Left lobe of liver (tissue), 2 donors: ENCODE results near the gene ST3GAL5. TPM values are rescaled to one million over a fixed set of nuclear protein-coding genes. Genes with fewer than 3 reads are reported as not detected.

Experiments
- ATAC-seq: fragments of 200-7000 bp; cut with Tn5 transposase; one replicate; pipeline ENCODE4 v1.9.1; 2020; ENCODE audit warnings: mild to moderate bottlenecking, moderate library complexity
- DNase-seq: peaks from one replicate; pipeline ENCODE4 v3.0.0-alpha.2; 2020; ENCODE audit warnings: low spot score
- total RNA-seq: library from RNA; stranded (reverse); gene quantifications from one replicate; pipeline ENCODE4 v1.2.1, GENCODE V29; 2021
- donor health status: DM: no; HTN: no; CAD: no; lungs with moderate emphysema.
- donor health status: DM: no; HTN: yes; CAD: no.

The ST3GAL5 gene
- total RNA-seq, 1 donor from 2014 or later = 12.8 TPM

GRCh38 chr2:85867556-85868292, 21.1 kb downstream of the ST3GAL5 start:
- no peak for DNase-seq
- ATAC-seq = no peak

GRCh38 chr2:85867121-85867520, 21.7 kb downstream of the ST3GAL5 start:
- ATAC-seq = no peak
- DNase-seq = no peak

DNA sequence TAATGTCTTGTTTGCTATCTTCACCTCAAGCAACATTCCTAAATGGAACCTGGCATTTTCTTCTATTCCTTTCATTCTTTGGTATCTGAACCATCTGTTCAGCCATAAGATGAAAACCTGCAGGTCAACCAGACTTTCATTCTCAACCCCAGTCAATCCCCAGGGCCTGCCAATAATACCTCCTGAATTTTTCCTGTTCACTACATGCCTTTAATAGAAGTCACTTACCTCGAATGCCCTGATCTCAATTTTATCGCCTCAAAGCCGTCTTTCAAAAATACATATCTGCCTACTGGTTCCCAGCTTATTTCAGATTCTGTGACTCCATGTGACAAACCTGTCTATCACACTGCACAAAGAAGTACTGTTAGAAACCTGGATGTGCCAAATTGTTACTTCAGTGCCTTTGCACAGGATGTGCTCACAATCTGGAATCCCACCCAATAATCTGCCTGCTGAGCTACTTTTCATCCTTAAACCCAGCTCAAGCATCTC, 22.6 kb downstream of the ST3GAL5 start:
- DNase-seq = no peak
- no peak for ATAC-seq

- ATAC-seq = no peak
- DNase-seq = no peak
Observed at GRCh38 chr2:85865539-85866164, 23.1 kb downstream of the ST3GAL5 start.

DNA sequence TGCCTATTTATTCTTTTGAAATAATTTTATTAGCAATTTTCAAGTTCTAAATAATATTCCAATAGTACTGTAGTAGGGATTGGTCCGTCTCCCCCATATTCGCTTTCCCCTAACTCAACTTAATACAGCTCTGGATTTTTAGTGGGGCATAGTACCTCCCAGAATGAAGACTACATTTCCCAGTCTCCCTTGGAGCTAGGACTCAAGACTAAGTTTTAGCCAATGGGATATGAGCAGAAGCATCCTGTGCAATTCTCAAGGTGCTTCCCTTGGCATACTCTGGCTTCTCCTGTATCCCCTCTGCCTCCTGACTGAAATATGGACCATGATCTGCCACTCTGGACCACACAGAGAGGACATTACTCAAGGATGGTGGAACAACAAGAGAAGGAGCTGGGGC, 24.1 kb downstream of the ST3GAL5 start:
- DNase-seq = no peak

DNA sequence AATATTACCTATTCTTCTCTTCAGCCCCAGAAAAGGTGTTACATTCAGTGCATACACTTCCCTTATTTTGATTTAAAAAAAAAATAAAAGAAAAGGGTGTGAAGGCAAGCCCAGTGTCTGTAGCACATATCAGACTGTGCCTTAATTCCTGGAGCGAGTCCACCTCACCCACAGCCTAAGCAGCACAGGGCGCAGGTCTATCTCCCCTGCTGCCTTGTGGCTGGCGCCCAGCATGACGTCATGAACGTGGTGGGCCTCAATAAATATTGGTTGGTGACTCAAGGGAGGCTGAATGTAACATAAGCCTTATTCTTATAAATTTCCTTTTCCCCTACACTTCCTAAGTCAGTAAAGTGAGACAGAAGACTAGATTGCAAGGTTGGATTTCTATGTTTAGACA, 26.4 kb downstream of the ST3GAL5 start:
- ATAC-seq (no peak), DNase-seq (no peak)

More for the DNA sequence above, 24.1 kb downstream of the ST3GAL5 start:
- ATAC-seq = no peak

- DNase-seq (no peak), ATAC-seq (no peak)
Observed at GRCh38 chr2:85861650-85862049, 27.1 kb downstream of the ST3GAL5 start.

GRCh38 chr2:85861180-85861579, 27.6 kb downstream of the ST3GAL5 start:
- ATAC-seq (no peak), DNase-seq (no peak)

- DNase-seq (no peak), ATAC-seq (no peak)
Observed at GRCh38 chr2:85858841-85859240, 29.9 kb downstream of the ST3GAL5 start.

- ATAC-seq (no peak), DNase-seq (no peak)
Observed at GRCh38 chr2:85854897-85855296, 33.9 kb downstream of the ST3GAL5 start.

GRCh38 chr2:85854166-85854509, 34.7 kb downstream of the ST3GAL5 start:
- no peak for ATAC-seq
- no peak for DNase-seq

- peak; percentile 48 for ATAC-seq
Observed at GRCh38 chr2:85853499-85854165, 35.2 kb downstream of the ST3GAL5 start.

GRCh38 chr2:85852937-85853498, 35.8 kb downstream of the ST3GAL5 start:
- DNase-seq (no peak), ATAC-seq (peak; percentile 64)

More at GRCh38 chr2:85853499-85854165, 35.2 kb downstream of the ST3GAL5 start:
- no peak for DNase-seq

GRCh38 chr2:85852152-85852840, 36.5 kb downstream of the ST3GAL5 start:
- DNase-seq (no peak), ATAC-seq (no peak)

GRCh38 chr2:85851253-85852151, 37.3 kb downstream of the ST3GAL5 start:
- DNase-seq (no peak), ATAC-seq (no peak)

GRCh38 chr2:85850451-85850850, 38.3 kb downstream of the ST3GAL5 start:
- DNase-seq = no peak
- ATAC-seq = no peak

DNA sequence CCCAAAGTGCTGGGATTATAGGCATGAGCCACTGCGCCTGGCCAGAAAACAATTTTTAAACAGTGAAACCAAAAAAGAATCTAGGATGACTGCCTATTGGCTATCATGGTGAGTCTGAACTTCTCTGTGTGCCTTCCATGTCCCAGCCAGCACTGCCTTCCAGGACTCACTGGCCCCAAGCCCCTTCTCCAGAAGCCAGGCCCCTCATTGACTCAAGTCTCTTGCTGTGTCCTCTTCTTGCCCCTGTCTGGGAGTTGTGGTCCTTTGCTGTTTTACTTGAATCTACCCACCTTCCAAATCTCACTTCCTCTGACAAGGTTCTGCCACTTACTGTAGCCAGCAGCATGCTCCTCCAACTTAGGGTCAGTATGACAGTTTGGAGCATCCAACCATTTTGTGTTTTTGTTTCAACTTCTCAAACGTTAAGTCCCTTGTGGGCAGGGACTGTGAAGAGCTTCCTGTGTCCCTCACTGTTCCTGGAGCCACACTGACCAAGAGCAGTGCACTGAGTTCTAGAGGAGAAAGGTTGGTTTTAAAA, 41.7 kb downstream of the ST3GAL5 start:
- no peak for DNase-seq
- no peak for ATAC-seq

- ATAC-seq (no peak), DNase-seq (no peak)
Observed at GRCh38 chr2:85846411-85846810, 42.4 kb downstream of the ST3GAL5 start.

DNA sequence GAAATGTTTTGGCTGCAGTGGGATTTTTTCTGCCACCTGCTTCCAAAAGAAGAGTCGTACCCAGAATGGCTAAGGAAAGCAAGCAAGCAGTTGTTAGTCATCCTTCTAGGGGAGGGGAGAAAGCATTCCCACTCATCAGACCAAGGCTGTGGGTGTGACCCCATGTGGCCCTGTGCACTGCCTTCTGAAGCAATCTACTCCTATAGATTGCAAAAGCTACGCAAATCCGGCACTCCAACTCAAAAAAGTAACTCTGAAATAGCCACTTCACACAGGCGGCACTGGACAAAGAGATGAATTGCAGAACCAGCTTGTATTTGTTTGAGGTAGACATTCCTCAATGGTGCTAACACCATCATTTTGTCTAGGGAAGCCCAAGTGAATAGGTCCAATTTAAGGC, 44.3 kb downstream of the ST3GAL5 start:
- no peak for ATAC-seq
- DNase-seq = no peak

- DNase-seq (no peak), ATAC-seq (no peak)
Observed at GRCh38 chr2:85843543-85843942, 45.2 kb downstream of the ST3GAL5 start.
